Liver (tissue), 9 donors: ENCODE measurements around the gene POC1A. TPM values are rescaled to one million over a fixed set of nuclear protein-coding genes. Genes with fewer than 3 reads are reported as not detected.

Experiments used
- DNase-seq: peaks from one replicate; pipeline ENCODE4 v3.0.0-alpha.2; 2017; ENCODE audit warnings: low spot score
- H3K27ac ChIP-seq, 2 donors: one replicate each; pipeline ENCODE4 v1.7.0; 2013; ENCODE audit warnings: inconsistent platforms in 2 of 2, low read length in 2 of 2, control low read depth in 1 of 2, low read depth in 1 of 2, mild to moderate bottlenecking in 1 of 2
- H3K27me3 ChIP-seq, 4 donors: one replicate each; pipeline versions ENCODE4 v1.6.1 to v1.7.0; 2013; ENCODE audit warnings: low read length in 3 of 4, inconsistent platforms in 1 of 4, mild to moderate bottlenecking in 1 of 4, moderate library complexity in 1 of 4; ENCODE audit not compliant: control insufficient read depth in 4 of 4, insufficient read depth in 4 of 4
- H3K36me3 ChIP-seq, 4 donors: one replicate each; pipeline versions ENCODE4 v1.6.1 to v1.7.0; 2013; ENCODE audit warnings: low read length in 3 of 4, mild to moderate bottlenecking in 3 of 4, low read depth in 1 of 4, moderate library complexity in 1 of 4; ENCODE audit not compliant: control insufficient read depth in 4 of 4, insufficient read depth in 3 of 4
- H3K4me1 ChIP-seq, 4 donors: one replicate each; pipeline versions ENCODE4 v1.6.1 to v1.7.0; 2013; ENCODE audit warnings: low read length in 3 of 4, mild to moderate bottlenecking in 3 of 4, moderate library complexity in 1 of 4; ENCODE audit not compliant: control insufficient read depth in 4 of 4, insufficient read depth in 4 of 4
- H3K4me3 ChIP-seq, 3 donors: one replicate each; pipeline versions ENCODE4 v1.6.1 to v1.7.0; 2013; ENCODE audit warnings: low read length in 3 of 3, control low read depth in 1 of 3, low read depth in 1 of 3, mild to moderate bottlenecking in 1 of 3
- H3K9ac ChIP-seq, 2 donors: one replicate each; pipeline ENCODE4 v1.7.0; 2013; ENCODE audit warnings: low read length in 2 of 2, mild to moderate bottlenecking in 2 of 2, moderate library complexity in 2 of 2, control low read depth in 1 of 2, low read depth in 1 of 2
- H3K9me3 ChIP-seq, 4 donors: one replicate each; pipeline versions ENCODE4 v1.6.1 to v1.7.0; 2013; ENCODE audit warnings: low read length in 3 of 4; ENCODE audit not compliant: control insufficient read depth in 4 of 4
- EGR1 ChIP-seq, 2 donors: IDR thresholded peaks; 2 replicates each; pipeline ENCODE4 v1.6.1; 2016 to 2018; ENCODE audit warnings: antibody characterized with exemption in 2 of 2, low read depth in 2 of 2
- FOXA1 ChIP-seq: IDR thresholded peaks from 2 replicates; pipeline ENCODE4 v1.6.1; 2016; ENCODE audit warnings: antibody characterized with exemption
- FOXA2 ChIP-seq: IDR thresholded peaks from 2 replicates; pipeline ENCODE4 v1.6.1; 2016; ENCODE audit warnings: antibody characterized with exemption
- GABPA ChIP-seq, 2 donors: IDR thresholded peaks in 1 of 2; conservative IDR thresholded peaks in 1 of 2; 2 replicates each; pipeline ENCODE4 v1.6.1; 2016; ENCODE audit warnings: antibody characterized with exemption in 2 of 2, mild to moderate bottlenecking in 1 of 2, moderate library complexity in 1 of 2
- HNF4A ChIP-seq, 2 donors: conservative IDR thresholded peaks; 2 replicates each; pipeline ENCODE4 v1.6.1; 2016; ENCODE audit warnings: antibody characterized with exemption in 2 of 2, mild to moderate bottlenecking in 2 of 2
- HNF4G ChIP-seq: IDR thresholded peaks from 2 replicates; pipeline ENCODE4 v1.6.1; 2016; ENCODE audit warnings: antibody characterized with exemption
- JUND ChIP-seq, 2 donors: IDR thresholded peaks; 2 replicates each; pipeline ENCODE4 v1.6.1; 2016; ENCODE audit warnings: antibody characterized with exemption in 2 of 2
- NR2F2 ChIP-seq: IDR thresholded peaks from 2 replicates; pipeline ENCODE4 v1.6.1; 2016; ENCODE audit warnings: antibody characterized with exemption
- RAD21 ChIP-seq, 2 donors: IDR thresholded peaks; 2 replicates each; pipeline ENCODE4 v1.6.1; 2016; ENCODE audit warnings: antibody characterized with exemption in 2 of 2, mild to moderate bottlenecking in 2 of 2
- RXRA ChIP-seq, 2 donors: IDR thresholded peaks; 2 replicates each; pipeline ENCODE4 v1.6.1; 2017 to 2018; ENCODE audit warnings: antibody characterized with exemption in 2 of 2, mild to moderate bottlenecking in 1 of 2
- SP1 ChIP-seq: IDR thresholded peaks from 2 replicates; pipeline ENCODE4 v1.6.1; 2018; ENCODE audit warnings: antibody characterized with exemption, mild to moderate bottlenecking
- TAF1 ChIP-seq: conservative IDR thresholded peaks from 2 replicates; pipeline ENCODE4 v1.6.1; 2016; ENCODE audit warnings: antibody characterized with exemption, mild to moderate bottlenecking
- YY1 ChIP-seq: IDR thresholded peaks from 2 replicates; pipeline ENCODE4 v1.6.1; 2016; ENCODE audit warnings: antibody characterized with exemption, mild to moderate bottlenecking
- WGBS: extraction: QIAGEN DNeasy Blood & Tissue Kit; methylation state at CpG from one replicate; pipeline ENCODE4 v1.1.7; 2013; 5-methylcytosine and 5-hydroxymethylcytosine counted together
- polyA plus RNA-seq, 2 donors: library from polyadenylated mRNA; stranded (reverse) in 1 of 2; unstranded in 1 of 2; fragments of 200-250 nt in 1 of 2; fragments of >200 nt in 1 of 2; fragmentation: Nextera tagmentation in 1 of 2; extraction: Ambion mirVana in 1 of 2; gene quantifications; one replicate each; pipeline versions ENCODE4 v1.2.1 to v1.2.3, GENCODE V29; 2013 to 2015
- total RNA-seq, 2 donors: library from RNA; depleted of rRNA; stranded (reverse); fragments of >200 nt; gene quantifications; one replicate each; pipeline ENCODE4 v1.2.3, GENCODE V29; 2014
- TF ChIP-seq, protein P1 (sequence below): IDR thresholded peaks from 2 replicates; pipeline ENCODE4 v1.6.1; 2016; ENCODE audit warnings: antibody characterized with exemption
- TF ChIP-seq, protein P2 (sequence below): IDR thresholded peaks from 2 replicates; pipeline ENCODE4 v1.6.1; 2016; ENCODE audit warnings: antibody characterized with exemption
- TF ChIP-seq, protein P3 (sequence below): fragments of 150-350 bp; IDR thresholded peaks from 2 replicates; pipeline ENCODE4 v1.5.1; 2017; ENCODE audit warnings: improper control_type of control experiment, low read depth, low read length; ENCODE audit not compliant: missing input control
- TF ChIP-seq, protein P4 (sequence below): IDR thresholded peaks from 2 replicates; pipeline ENCODE4 v1.6.1; 2016; ENCODE audit warnings: antibody characterized with exemption, mild to moderate bottlenecking
- TF ChIP-seq, protein P5 (sequence below): IDR thresholded peaks from 2 replicates; pipeline ENCODE4 v1.6.1; 2016; ENCODE audit warnings: antibody characterized with exemption
- donor health status: healthy.
- donor health status: healthy.
- donor health status: healthy.
- donor health status: healthy.
- donor health status: healthy.

POC1A gene
- total and polyA plus RNA-seq, 4 donors, result 1.4 to 12.7 (median 4.8) TPM

DNA sequence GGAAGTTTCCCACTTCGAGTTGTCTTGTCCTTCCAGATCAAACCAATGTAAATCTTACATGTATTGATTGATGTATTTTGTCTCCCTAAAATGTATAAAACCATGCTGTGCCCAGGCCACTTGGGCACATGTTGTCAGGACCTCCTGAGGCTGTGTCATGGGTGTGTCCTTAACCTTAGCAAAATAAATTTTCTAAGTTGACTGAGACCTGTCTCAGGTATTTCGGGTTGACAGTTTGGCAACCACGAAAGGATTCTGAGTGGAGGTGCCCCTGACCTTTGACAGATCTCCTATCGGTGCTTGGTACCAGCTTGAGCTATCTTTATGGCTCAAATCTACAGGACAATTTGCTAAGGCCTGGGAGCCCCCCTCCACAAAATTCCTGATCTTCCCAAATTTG, 1.7 kb upstream of the POC1A start:
- no peak overlapping the region for H3K27ac ChIP-seq
- WGBS, result 73% methylated on average over 4 of the region's 4 CpGs

More for the DNA sequence above, 1.7 kb upstream of the POC1A start:
- H3K27me3 ChIP-seq, result no peaks in the 10 kb centered on the region
- H3K9ac ChIP-seq, result no peak overlapping the region
- peaks cover 7 to 13% (median 9%) of the 10 kb centered on the region in 4 donors for H3K4me1 ChIP-seq
- H3K9me3 ChIP-seq, result no peaks in the 10 kb centered on the region
- peak; percentile 22 for DNase-seq
- H3K4me3 ChIP-seq, result no peak overlapping the region
- no peaks in the 10 kb centered on the region for H3K36me3 ChIP-seq
- no peak for TF ChIP-seq EGR1 (IDR thresholded peaks at IDR 0.05; ENCODE audit: low read depth in 2 of 2)
- TF ChIP-seq NR2F2, result no peak
- TF ChIP-seq HNF4G, result no peak
- TF ChIP-seq SP1, result no peak
- no peak for TF ChIP-seq FOXA2
- TF ChIP-seq, protein P1, sequence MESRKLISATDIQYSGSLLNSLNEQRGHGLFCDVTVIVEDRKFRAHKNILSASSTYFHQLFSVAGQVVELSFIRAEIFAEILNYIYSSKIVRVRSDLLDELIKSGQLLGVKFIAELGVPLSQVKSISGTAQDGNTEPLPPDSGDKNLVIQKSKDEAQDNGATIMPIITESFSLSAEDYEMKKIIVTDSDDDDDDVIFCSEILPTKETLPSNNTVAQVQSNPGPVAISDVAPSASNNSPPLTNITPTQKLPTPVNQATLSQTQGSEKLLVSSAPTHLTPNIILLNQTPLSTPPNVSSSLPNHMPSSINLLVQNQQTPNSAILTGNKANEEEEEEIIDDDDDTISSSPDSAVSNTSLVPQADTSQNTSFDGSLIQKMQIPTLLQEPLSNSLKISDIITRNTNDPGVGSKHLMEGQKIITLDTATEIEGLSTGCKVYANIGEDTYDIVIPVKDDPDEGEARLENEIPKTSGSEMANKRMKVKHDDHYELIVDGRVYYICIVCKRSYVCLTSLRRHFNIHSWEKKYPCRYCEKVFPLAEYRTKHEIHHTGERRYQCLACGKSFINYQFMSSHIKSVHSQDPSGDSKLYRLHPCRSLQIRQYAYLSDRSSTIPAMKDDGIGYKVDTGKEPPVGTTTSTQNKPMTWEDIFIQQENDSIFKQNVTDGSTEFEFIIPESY, result no peak
- TF ChIP-seq TAF1, result no peak
- no peak for TF ChIP-seq GABPA (IDR thresholded peaks at IDR 0.05 in 1 of 2, conservative IDR thresholded peaks at IDR 0.05 in 1 of 2)
- TF ChIP-seq FOXA1, result no peak
- TF ChIP-seq RXRA (IDR thresholded peaks at IDR 0.05), result no peak
- TF ChIP-seq HNF4A (conservative IDR thresholded peaks at IDR 0.05), result no peak
- TF ChIP-seq, protein P2, sequence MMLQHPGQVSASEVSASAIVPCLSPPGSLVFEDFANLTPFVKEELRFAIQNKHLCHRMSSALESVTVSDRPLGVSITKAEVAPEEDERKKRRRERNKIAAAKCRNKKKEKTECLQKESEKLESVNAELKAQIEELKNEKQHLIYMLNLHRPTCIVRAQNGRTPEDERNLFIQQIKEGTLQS, result no peak
- no peak for TF ChIP-seq JUND (IDR thresholded peaks at IDR 0.05)
- no peak for TF ChIP-seq RAD21 (IDR thresholded peaks at IDR 0.05)
- TF ChIP-seq, protein P3, sequence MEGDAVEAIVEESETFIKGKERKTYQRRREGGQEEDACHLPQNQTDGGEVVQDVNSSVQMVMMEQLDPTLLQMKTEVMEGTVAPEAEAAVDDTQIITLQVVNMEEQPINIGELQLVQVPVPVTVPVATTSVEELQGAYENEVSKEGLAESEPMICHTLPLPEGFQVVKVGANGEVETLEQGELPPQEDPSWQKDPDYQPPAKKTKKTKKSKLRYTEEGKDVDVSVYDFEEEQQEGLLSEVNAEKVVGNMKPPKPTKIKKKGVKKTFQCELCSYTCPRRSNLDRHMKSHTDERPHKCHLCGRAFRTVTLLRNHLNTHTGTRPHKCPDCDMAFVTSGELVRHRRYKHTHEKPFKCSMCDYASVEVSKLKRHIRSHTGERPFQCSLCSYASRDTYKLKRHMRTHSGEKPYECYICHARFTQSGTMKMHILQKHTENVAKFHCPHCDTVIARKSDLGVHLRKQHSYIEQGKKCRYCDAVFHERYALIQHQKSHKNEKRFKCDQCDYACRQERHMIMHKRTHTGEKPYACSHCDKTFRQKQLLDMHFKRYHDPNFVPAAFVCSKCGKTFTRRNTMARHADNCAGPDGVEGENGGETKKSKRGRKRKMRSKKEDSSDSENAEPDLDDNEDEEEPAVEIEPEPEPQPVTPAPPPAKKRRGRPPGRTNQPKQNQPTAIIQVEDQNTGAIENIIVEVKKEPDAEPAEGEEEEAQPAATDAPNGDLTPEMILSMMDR, result no peak
- TF ChIP-seq, protein P4, sequence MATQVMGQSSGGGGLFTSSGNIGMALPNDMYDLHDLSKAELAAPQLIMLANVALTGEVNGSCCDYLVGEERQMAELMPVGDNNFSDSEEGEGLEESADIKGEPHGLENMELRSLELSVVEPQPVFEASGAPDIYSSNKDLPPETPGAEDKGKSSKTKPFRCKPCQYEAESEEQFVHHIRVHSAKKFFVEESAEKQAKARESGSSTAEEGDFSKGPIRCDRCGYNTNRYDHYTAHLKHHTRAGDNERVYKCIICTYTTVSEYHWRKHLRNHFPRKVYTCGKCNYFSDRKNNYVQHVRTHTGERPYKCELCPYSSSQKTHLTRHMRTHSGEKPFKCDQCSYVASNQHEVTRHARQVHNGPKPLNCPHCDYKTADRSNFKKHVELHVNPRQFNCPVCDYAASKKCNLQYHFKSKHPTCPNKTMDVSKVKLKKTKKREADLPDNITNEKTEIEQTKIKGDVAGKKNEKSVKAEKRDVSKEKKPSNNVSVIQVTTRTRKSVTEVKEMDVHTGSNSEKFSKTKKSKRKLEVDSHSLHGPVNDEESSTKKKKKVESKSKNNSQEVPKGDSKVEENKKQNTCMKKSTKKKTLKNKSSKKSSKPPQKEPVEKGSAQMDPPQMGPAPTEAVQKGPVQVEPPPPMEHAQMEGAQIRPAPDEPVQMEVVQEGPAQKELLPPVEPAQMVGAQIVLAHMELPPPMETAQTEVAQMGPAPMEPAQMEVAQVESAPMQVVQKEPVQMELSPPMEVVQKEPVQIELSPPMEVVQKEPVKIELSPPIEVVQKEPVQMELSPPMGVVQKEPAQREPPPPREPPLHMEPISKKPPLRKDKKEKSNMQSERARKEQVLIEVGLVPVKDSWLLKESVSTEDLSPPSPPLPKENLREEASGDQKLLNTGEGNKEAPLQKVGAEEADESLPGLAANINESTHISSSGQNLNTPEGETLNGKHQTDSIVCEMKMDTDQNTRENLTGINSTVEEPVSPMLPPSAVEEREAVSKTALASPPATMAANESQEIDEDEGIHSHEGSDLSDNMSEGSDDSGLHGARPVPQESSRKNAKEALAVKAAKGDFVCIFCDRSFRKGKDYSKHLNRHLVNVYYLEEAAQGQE, result no peak
- no peak for TF ChIP-seq YY1
- TF ChIP-seq, protein P5, sequence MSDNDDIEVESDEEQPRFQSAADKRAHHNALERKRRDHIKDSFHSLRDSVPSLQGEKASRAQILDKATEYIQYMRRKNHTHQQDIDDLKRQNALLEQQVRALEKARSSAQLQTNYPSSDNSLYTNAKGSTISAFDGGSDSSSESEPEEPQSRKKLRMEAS, result no peak
